ENCODE measurements around the gene CACFD1. TPM values are rescaled to one million over a fixed set of nuclear protein-coding genes. Genes with fewer than 3 reads are reported as not detected.
A peak's percentile ranks its signal among the peaks of the same experiment; 100 is the strongest.

The CACFD1 gene
- total and polyA plus RNA-seq, 11 donors, result 8.0 to 21.9 (median 11.6) TPM

DNA sequence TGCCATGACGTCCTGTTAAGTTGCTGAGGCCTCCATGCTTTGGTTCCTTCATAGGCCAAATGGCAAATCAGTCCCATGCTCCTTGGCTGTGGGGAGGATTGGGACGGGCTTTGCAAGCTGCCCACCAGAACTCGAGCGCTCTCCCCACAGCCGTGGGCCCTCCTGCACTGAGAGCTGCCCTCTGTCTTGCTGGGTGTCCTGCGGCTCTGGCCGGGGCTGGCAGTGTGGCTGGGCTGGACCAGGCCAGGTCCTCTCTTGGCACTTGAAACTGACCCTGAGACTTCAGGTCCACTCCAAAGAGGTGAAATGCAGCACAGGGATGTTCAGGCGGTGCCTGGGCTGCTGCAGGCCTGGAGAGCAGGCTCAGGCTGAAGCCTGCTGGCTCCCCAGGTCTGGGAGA, 57.9 kb downstream of the CACFD1 start:
- 78 to 84% (median 82%) methylated on average over 7 to 8 of the region's 8 CpGs for WGBS, 4 donors
- H3K36me3 ChIP-seq, result no peaks in the 10 kb centered on the region
- intact Hi-C loops (cut with DNase I), result no loop called here
- TF ChIP-seq, protein P1, sequence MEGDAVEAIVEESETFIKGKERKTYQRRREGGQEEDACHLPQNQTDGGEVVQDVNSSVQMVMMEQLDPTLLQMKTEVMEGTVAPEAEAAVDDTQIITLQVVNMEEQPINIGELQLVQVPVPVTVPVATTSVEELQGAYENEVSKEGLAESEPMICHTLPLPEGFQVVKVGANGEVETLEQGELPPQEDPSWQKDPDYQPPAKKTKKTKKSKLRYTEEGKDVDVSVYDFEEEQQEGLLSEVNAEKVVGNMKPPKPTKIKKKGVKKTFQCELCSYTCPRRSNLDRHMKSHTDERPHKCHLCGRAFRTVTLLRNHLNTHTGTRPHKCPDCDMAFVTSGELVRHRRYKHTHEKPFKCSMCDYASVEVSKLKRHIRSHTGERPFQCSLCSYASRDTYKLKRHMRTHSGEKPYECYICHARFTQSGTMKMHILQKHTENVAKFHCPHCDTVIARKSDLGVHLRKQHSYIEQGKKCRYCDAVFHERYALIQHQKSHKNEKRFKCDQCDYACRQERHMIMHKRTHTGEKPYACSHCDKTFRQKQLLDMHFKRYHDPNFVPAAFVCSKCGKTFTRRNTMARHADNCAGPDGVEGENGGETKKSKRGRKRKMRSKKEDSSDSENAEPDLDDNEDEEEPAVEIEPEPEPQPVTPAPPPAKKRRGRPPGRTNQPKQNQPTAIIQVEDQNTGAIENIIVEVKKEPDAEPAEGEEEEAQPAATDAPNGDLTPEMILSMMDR (IDR thresholded peaks at IDR 0.05), result no peak
- TF ChIP-seq POLR2A (IDR thresholded peaks at IDR 0.05), result no peak
- H3K27me3 ChIP-seq, result no peaks in the 10 kb centered on the region
- H3K4me1 ChIP-seq, result peaks cover 0 to 23% (median 12%) of the 10 kb centered on the region in 12 donors
- H3K4me3 ChIP-seq, result no peak overlapping the region
- ATAC-seq (no peak), DNase-seq (peak in 3 of 5 donors; percentile 15 to 50 (median 19))
- H3K9me3 ChIP-seq, result no peaks in the 10 kb centered on the region
- no peak overlapping the region for H3K27ac ChIP-seq

DNA sequence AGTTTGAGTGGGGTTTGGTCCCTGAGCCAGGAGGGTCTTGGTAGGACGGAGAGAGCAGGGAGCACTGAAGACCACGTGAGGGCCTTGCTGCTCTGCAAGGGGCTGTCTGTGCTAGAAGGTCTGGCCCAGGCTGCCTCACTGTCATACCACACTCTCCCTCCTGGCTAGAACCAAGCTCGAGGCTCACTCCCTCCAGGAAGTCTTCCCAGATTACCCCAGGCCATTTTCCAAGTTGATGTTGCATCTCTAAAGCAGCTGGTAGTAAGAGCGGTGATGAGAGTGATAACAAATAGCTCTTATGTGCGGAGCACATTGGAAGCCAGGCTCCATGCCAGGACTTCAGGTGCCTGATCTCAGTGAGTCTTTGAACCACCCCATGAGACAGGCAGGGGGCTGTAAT, 58.4 kb downstream of the CACFD1 start:
- no peak for TF ChIP-seq POLR2A (IDR thresholded peaks at IDR 0.05)
- TF ChIP-seq, protein P1 (IDR thresholded peaks at IDR 0.05), result no peak
- Histone ChIP-seq H3K4me1 (peaks cover 0 to 18% (median 11%) of the 10 kb centered on the region in 12 donors), H3K27ac (no peak overlapping the region), H3K9me3 (no peaks in the 10 kb centered on the region), H3K36me3 (no peaks in the 10 kb centered on the region), H3K27me3 (no peaks in the 10 kb centered on the region), H3K4me3 (no peak overlapping the region)
- no peak for ATAC-seq
- 86 to 94% (median 91%) methylated on average over 5 of the region's 5 CpGs for WGBS, 4 donors
- peak in 1 of 5 donors; percentile 15 for DNase-seq
- intact Hi-C loops (cut with DNase I), result no loop called here

DNA sequence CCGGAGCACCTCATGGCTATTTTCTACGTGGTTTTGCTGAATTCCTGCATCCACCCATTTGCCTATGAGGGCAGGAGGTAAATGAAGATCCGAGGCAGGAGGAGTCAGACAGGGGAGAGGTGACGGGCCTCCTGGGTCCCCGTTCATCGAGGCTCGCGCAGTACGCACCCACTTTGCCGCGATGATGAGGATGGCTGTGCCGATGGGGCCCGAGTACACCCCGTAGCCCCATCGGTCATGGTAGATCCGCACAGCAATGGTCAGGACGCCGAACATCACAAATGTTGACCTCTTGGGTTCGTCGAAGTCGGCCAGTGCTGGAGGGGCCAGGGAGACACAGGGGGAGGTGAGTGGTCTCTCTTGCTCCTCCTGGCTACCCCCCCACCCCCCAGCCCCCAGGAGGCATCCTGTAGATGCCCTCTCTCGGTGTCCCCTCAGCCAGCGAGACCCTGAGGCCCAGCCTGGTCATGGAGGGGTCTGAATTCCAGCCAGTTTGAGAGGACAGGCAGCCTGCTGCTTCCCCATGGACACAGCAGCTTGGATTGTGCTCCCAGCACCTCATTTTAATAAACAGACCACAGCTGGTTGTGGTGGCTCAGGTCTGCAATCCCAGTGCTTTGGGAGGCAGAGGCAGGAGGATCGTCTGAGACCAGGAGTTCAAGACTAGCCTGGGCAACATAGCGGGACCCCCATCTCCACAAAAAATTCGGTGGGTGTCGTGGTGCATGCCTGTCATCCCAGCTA, 59.1 kb downstream of the CACFD1 start:
- Histone ChIP-seq H3K9me3 (no peaks in the 10 kb centered on the region), H3K27me3 (no peaks in the 10 kb centered on the region), H3K36me3 (no peaks in the 10 kb centered on the region), H3K4me1 (peaks cover 0 to 12% (median 6%) of the 10 kb centered on the region in 12 donors), H3K27ac (no peak overlapping the region), H3K4me3 (no peak overlapping the region)
- intact Hi-C loops (cut with DNase I), result no loop called here
- no peak for TF ChIP-seq POLR2A (IDR thresholded peaks at IDR 0.05)
- TF ChIP-seq, protein P1 (IDR thresholded peaks at IDR 0.05), result no peak
- 93 to 95% (median 94%) methylated on average over 24 to 27 of the region's 27 CpGs for WGBS, 4 donors
- DNase-seq (peak in 2 of 5 donors; percentile 6 to 42), ATAC-seq (no peak)

DNA sequence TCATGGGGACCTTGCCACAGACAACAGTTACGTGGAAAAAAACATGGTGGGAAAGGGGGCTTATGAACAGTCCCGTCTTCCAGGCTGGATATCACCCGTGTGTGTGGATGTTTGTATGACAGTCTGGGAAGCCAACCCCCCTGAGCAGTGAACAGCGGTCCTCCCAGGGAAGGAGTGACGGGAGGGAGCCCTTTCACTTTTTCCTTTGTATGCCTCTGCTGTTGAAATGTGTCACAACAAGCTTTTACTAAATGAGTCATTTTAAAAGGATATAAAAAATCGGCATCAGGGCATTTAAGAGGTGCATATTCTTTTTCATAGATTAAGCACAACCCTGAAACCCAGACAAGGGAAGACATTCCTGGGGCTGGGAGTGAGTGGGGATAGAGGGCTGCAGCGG, 59.9 kb downstream of the CACFD1 start:
- DNase-seq, result peak in 1 of 5 donors; percentile 13
- no peak for TF ChIP-seq POLR2A (IDR thresholded peaks at IDR 0.05)
- TF ChIP-seq, protein P1 (IDR thresholded peaks at IDR 0.05), result no peak
- no peak overlapping the region for H3K4me3 ChIP-seq
- no peaks in the 10 kb centered on the region for H3K9me3 ChIP-seq
- intact Hi-C loops (cut with DNase I), result no loop called here
- H3K27me3 ChIP-seq, result no peaks in the 10 kb centered on the region
- ATAC-seq, result no peak
- H3K36me3 ChIP-seq, result no peaks in the 10 kb centered on the region
- H3K4me1 ChIP-seq, result peaks cover 0 to 7% (median 1%) of the 10 kb centered on the region in 12 donors
- WGBS, 4 donors, result 74 to 80% (median 77%) methylated on average over 7 of the region's 7 CpGs
- H3K27ac ChIP-seq, result no peak overlapping the region

Measured in heart left ventricle (tissue), 16 donors.